HepG2 (cell line): ENCODE results near the gene SCMH1. TPM values are rescaled to one million over a fixed set of nuclear protein-coding genes. Genes with fewer than 3 reads are reported as not detected.

ENCODE experiments used
- DPF2 ChIP-seq: sonication (generic); formaldehyde crosslinking; IDR thresholded peaks from 2 replicates; pipeline ENCODE4 v1.4.0; 2020; ENCODE audit warnings: mild to moderate bottlenecking, low read depth, missing genetic modification reagents, borderline replicate concordance
- FOSL2 ChIP-seq: sonication (generic); formaldehyde crosslinking; IDR thresholded peaks from 2 replicates; pipeline ENCODE4 v1.4.0; 2020; ENCODE audit warnings: missing genetic modification reagents
- GPBP1L1 ChIP-seq: sonication (generic); formaldehyde crosslinking; IDR thresholded peaks from 2 replicates; pipeline ENCODE4 v1.5.0; 2020; ENCODE audit warnings: mild to moderate bottlenecking, missing genetic modification reagents
- KDM4B ChIP-seq: sonication (generic); formaldehyde crosslinking; IDR thresholded peaks from 2 replicates; pipeline ENCODE4 v1.4.0; 2020; ENCODE audit warnings: missing genetic modification reagents
- KLF9 ChIP-seq: IDR thresholded peaks from 2 replicates; pipeline ENCODE4 v1.6.1; 2016; ENCODE audit warnings: low read depth
- MLX ChIP-seq: IDR thresholded peaks from 2 replicates; pipeline ENCODE4 v1.6.1; 2016
- PAXIP1 ChIP-seq: sonication (generic); formaldehyde crosslinking; conservative IDR thresholded peaks from 2 replicates; pipeline ENCODE4 v1.4.0; 2020; ENCODE audit warnings: mild to moderate bottlenecking, missing genetic modification reagents, moderate library complexity
- SKI ChIP-seq: fragments of 450-650 bp; IDR thresholded peaks from one replicate; pipeline ENCODE4 v1.6.1; 2018; ENCODE audit warnings: mild to moderate bottlenecking; ENCODE audit not compliant: partially characterized antibody
- SP5 ChIP-seq: IDR thresholded peaks from 2 replicates; pipeline ENCODE4 v1.6.1; 2016; ENCODE audit warnings: low read depth, borderline replicate concordance
- ZHX1 ChIP-seq: sonication (generic); formaldehyde crosslinking; IDR thresholded peaks from 2 replicates; pipeline ENCODE4 v1.8.1; 2022; ENCODE audit warnings: low read depth, mild to moderate bottlenecking, missing genetic modification reagents
- ZNF124 ChIP-seq: sonication (generic); formaldehyde crosslinking; IDR thresholded peaks from 2 replicates; pipeline ENCODE4 v1.4.0; 2020; ENCODE audit warnings: missing genetic modification reagents
- ZNF280D ChIP-seq: sonication (generic); formaldehyde crosslinking; IDR thresholded peaks from 2 replicates; pipeline ENCODE4 v1.5.1; 2020; ENCODE audit warnings: mild to moderate bottlenecking, missing genetic modification reagents
- ZNF432 ChIP-seq: sonication (generic); formaldehyde crosslinking; IDR thresholded peaks from 2 replicates; pipeline ENCODE4 v1.5.0; 2020; ENCODE audit warnings: missing genetic modification reagents, mild to moderate bottlenecking, borderline replicate concordance
- ZNF501 ChIP-seq: sonication (generic); formaldehyde crosslinking; IDR thresholded peaks from 2 replicates; pipeline ENCODE4 v1.5.1; 2020; ENCODE audit warnings: mild to moderate bottlenecking, moderate library complexity, missing genetic modification reagents
- ZNF619 ChIP-seq: sonication (generic); formaldehyde crosslinking; IDR thresholded peaks from 2 replicates; pipeline ENCODE4 v1.4.0; 2020; ENCODE audit warnings: mild to moderate bottlenecking, missing genetic modification reagents
- ZNF766 ChIP-seq: sonication (generic); formaldehyde crosslinking; IDR thresholded peaks from 2 replicates; pipeline ENCODE4 v1.5.0; 2020; ENCODE audit warnings: missing genetic modification reagents, borderline replicate concordance
- ZNF768 ChIP-seq: sonication (generic); formaldehyde crosslinking; IDR thresholded peaks from 2 replicates; pipeline ENCODE4 v1.4.0; 2020; ENCODE audit warnings: missing genetic modification reagents
- polyA plus RNA-seq, 8 experiments: library from polyadenylated mRNA; depleted of rRNA in 3 of 8; stranded (reverse) in 7 of 8; unstranded in 1 of 8; fragments of >200 nt; fragmentation: Illumina TruSeq in 4 of 8; extraction: Trizol in 4 of 8; gene quantifications; 2 replicates each; pipeline versions ENCODE4 v1.2.1 to v1.2.3, GENCODE V29; 2011 to 2016; ENCODE audit warnings: low read depth in 4 of 8, missing spikeins in 1 of 8, mixed read lengths in 1 of 8; ENCODE audit not compliant: insufficient read depth in 1 of 8
- total RNA-seq, 5 experiments: library from RNA; depleted of rRNA; stranded (reverse); fragments of >200 nt; fragmentation: Illumina TruSeq; extraction: Trizol; gene quantifications; 2 replicates each; pipeline ENCODE4 v1.2.3, GENCODE V29; 2016; ENCODE audit warnings: low read depth in 1 of 5

The SCMH1 gene
- total and polyA plus RNA-seq, 2 of the 13 experiments (the other 11 are each of a cell fraction or from before 2014, with no cell fraction given): 41.8 to 52.6 TPM

GRCh38 chr1:41238311-41238988, 3.7 kb downstream of the SCMH1 start (continued):
- no peak for TF ChIP-seq SKI
- TF ChIP-seq GPBP1L1 (CRISPR knock-in tag): no peak
- no peak for TF ChIP-seq ZNF619 (CRISPR knock-in tag)
- TF ChIP-seq FOSL2: peak; percentile 95
- 0 out of 2 replicates have a peak, but pooled peaks have one; percentile 36 for TF ChIP-seq PAXIP1 (CRISPR knock-in tag)
- TF ChIP-seq ZNF766 (CRISPR knock-in tag): no peak
- no peak for TF ChIP-seq ZNF768 (CRISPR knock-in tag)
- TF ChIP-seq DPF2 (CRISPR knock-in tag): peak; percentile 15; the same call in 1 of the 2 replicates
- no peak for TF ChIP-seq ZNF501
- TF ChIP-seq KLF9 (CRISPR knock-in tag): no peak
- TF ChIP-seq KDM4B (CRISPR knock-in tag): no peak
- TF ChIP-seq SP5 (CRISPR knock-in tag): no peak
- TF ChIP-seq MLX (CRISPR knock-in tag): no peak
- no peak for TF ChIP-seq ZHX1
- no peak for TF ChIP-seq ZNF432 (CRISPR knock-in tag)
- TF ChIP-seq ZNF280D (CRISPR knock-in tag): no peak
- no peak for TF ChIP-seq ZNF124
